HG02798 (cell line): ENCODE data around the gene TRERF1.
A peak's percentile ranks its signal among the peaks of the same experiment; 100 is the strongest.
"Not testable (repeated sequence)": the region's sequence is repeated elsewhere in the genome, so short reads cannot be mapped to it uniquely, and the experiment has no call there.

Source experiments
- ATAC-seq: cut with Tn5 transposase; IDR thresholded peaks from one replicate; pipeline ENCODE4 v1.9.1; 2021; ENCODE audit warnings: mild to moderate bottlenecking; ENCODE audit not compliant: unreplicated experiment, poor library complexity

TRERF1 gene

DNA sequence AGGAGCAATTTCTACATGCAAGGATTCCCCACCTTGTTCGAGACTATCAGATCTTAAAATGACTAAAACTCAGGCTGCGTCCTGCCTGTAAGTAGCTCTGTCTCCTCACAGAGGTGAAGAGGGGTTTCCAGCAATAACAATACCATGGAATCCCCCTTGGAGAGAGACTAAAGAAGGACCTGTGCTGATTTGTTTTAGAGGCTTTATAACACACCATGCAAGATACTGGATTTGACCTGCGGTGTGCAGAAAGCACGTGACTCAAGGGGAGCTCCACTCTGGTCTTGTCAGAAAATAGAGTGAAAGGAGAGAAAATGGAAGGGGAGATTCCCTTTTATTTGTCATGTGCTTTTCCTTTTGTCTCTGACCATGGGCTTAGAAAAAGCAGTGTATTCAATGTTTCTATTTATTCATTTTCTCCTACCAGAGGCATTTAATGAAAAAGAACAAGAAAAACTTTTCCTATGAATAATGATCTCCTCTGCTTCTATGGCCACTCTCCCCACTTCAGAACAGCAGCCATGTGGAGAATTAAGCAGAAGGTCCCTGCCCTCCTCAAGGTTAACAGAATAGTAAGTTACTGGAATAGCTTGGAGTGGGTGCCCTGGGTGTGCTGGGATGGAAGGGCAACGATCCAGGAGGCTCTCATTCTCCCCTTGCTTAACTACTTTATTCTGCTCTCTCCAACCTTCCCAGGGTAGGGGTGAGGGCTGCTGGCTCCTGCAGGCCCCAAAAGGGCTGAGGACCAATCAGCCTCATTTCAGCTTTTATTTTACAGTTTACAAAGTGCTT lies 214.8 kb downstream of the TRERF1 start:
- peak; percentile 43 for ATAC-seq

DNA sequence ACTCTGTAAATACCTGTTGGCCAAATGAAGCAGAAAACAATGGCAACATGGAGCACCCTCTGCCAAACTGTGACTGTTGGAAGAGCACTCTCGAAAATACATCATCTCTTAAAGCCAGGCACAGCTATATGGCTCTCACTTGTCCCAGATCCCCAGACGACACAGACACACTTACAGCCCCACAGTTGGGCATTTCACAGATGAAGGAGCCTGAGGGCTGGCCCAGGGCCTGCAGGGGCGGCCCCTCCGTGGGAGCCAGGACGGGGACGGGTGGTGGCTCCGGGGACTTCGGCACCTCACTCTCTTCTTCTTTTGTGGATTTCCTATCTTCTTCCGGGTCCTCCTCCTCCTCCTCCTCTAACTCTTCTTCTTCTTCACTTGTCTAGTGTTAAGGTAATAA lies 215.7 kb downstream of the TRERF1 start:
- no peak for ATAC-seq

DNA sequence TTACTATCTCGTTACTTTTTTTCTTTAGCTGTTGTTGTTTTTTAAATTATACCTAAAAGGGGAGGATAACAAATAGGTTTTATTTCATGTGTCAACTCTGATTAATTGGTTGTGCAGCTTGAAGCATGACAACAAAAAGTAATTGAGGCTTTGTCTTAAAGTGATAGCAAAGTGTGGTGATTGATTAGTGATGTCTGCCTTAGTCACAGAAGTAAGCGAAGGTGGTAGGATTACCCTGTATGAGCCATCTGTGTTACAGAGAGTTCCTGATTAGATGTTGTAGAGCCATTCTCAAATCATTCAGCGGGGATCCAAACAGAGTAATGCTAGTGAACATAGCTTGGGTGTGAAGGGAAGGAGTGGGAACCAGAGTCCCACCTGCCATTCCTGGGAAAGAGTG lies 219.7 kb downstream of the TRERF1 start:
- ATAC-seq = no peak

DNA sequence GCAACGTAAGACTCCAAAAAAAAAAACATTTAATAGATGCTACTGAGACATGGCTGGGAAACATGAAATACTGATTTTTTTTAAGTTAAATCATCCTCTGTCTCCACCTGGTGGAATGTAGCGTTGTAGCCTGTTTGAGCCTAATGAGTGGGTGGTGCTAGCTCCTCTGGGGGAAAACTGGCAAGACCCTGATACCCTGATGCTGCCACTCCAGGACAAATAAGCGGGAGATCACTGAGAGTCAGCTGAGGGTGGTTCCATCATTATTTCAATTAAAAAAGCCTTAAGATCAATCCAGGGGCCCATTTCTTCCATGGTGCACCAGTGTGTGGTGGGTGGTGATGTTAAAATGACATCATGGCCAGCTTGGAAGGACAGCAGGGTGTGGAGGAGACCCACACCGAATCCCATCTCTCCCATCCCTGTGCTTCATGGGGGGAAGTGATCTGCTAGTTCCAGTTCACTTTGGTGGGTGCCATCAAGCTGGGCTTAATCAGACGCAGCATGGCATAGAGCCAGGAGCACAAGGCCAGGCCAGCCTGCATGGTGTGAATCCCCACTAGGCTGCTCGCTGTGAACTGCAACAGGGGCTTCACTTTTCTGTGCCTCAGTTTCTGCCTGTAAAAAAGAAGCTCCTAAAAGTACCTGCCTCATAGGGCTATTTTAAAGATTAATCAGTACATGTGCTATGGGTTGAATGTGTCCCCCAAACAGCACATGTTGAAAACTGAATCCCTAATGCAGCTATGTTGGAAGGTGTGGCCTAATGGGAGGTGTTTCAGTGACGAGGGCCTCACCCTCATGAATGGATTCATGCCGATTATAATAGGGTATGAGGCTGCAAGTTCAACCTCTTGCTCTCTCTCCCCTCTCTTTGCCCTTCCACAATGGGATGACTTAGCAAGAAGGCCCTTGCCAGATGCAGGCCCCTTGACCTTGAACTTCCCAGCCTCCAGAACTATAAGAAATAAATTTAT lies 221.1 kb downstream of the TRERF1 start:
- no peak for ATAC-seq

DNA sequence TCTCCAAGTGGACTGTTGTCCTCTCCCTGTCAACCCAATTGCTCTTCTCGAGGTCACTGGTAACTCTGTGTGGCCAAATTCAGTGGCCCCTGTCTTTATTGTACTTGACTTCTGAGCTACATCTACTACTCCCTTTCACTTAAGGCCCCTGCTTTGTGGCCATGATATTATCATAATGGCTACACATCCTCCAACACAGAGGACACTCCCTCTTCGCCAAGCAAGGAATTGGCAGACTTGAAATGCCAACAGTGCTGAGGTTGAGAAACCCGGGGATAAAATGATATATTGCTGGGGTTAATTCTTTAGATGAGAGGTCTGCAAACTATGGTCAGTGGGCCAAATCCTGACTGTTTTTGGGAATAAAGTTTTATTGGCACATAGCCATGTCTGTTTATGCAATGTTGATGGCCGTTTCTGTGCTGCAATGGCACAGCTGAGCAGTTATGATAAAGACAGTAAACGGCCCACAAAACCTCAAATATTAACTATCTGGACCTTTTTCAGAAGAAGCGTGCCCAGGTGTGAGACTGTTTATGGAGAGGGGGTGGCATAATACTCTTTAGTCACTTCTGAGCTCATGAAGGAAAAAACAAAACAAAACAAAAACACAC lies 222.1 kb downstream of the TRERF1 start:
- ATAC-seq = no peak

DNA sequence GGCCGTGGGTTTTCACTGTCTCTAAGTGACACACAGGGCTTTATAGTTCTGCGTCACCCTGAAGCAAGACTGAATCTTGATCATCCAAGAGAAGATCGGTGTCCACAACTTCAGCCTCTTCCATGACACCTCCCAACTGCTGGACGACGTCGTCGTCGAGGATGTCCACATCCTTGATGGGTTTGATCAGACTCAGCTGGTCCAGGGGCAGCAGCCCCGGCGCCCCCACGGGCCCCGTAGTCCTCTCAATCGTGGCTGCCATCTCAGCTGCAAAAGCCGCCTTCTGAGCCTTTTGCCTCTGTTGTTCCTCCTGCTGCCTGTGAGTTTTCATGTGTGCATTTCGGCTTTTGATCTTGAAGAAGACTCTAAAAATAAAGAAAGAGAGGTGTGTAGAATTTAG lies 223.4 kb downstream of the TRERF1 start:
- no peak for ATAC-seq

DNA sequence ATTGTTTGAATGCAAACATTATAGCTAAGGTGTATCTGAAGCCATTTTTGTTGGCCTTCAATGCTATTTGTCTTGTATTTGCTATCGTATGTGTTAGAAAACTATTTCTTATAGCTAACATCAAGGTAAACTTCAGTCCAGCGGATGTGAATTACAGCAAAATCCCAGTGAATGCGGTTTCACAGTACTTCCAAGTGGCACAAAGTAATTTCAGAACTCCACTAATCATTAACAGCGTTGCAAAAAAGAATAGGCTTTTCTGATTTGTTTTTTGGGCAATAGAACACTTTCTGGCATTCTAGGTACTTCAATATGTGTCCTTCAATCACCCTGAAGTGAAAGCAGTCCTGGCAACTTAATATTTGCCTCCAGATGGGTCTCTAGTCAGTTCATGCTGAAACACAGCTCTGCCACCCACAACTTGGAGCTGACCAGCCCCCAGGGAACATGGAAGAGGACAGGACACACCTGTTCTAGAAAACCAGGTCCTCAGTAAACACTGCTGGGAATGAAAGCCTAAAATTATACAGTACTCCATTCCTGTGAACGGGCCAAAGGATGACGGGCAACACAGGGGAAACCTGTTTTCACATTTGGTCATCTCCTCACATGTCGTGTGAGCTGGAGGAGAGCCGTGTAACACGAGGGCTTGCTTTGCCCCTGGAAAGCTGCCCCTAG lies 224.4 kb downstream of the TRERF1 start:
- ATAC-seq = no peak

DNA sequence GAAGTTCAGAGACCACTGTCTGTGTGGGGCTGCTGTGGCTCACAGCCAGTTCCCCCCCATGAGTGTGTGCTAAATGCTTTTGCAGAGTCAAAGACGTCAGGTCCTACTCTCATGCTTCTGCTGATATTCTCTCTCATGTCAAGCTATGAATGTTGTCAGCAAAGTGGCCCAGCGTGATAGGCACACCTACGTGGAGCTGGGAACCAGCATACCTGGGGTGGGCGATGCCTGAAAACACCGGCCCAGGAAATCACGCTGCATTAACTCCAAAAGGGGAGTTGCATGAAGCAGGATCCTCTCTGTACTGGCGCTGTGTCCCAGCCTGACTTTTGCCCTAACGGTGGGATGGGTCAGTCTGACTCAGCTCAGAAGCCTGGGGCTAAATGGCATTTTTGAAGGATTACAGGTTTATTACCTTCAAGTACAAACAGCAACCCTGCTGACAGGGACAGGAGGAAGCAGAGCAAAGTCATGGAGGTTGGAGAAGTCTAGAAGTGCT lies 225.0 kb downstream of the TRERF1 start:
- ATAC-seq = no peak

DNA sequence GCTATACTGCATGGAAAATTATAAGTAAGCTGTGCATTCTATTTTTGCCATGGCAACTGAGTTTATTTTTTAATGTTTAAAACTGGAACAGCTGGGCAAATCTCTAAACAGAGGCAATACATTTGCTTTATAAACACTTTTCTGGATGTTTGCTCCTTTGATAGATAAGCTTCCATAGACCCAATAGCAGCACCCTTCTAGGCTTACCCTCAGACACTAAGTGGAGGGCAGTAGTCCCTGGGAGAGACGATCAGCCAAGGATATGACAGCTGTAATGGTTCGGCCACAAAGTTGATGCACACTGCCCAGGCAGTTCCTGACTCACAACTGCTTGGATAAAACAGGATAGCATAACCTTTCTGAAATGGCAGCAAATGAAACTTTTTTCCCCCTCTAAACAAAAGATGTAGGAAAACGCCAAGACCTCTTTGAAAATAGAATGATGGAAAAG lies 225.5 kb downstream of the TRERF1 start:
- ATAC-seq = no peak

DNA sequence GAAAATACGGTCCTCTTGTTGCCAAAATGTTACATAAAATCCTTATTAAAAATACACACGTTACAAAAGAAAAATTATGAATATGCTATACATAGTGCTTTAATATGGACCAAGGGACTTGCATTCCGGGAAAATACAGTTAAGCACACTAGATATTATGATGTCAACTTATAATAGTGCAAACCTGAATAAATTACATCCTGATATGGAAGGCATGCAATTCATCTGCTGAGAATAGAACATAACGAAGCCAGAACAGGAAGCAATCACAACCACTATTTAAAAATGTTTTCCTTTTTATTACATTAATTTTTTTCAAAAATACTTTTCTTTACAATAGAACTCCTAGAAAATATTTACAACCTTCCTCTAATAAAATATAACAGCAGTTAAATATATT lies 226.3 kb downstream of the TRERF1 start:
- no peak for ATAC-seq

DNA sequence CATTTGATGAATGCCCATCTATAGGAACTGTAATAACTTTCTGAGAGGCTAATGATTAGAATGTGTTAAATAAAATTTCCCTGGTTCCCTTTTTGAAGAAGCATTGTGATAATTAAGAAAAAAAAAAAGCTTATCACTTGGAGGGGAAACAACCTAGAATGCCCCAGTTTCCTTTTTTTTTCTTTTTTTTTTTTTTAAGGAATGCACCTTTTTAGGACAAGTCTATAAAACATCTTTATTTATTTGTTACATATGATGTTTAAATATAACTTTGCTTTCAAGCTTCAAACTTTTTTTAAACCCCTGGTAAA lies 226.7 kb downstream of the TRERF1 start:
- ATAC-seq = no peak

DNA sequence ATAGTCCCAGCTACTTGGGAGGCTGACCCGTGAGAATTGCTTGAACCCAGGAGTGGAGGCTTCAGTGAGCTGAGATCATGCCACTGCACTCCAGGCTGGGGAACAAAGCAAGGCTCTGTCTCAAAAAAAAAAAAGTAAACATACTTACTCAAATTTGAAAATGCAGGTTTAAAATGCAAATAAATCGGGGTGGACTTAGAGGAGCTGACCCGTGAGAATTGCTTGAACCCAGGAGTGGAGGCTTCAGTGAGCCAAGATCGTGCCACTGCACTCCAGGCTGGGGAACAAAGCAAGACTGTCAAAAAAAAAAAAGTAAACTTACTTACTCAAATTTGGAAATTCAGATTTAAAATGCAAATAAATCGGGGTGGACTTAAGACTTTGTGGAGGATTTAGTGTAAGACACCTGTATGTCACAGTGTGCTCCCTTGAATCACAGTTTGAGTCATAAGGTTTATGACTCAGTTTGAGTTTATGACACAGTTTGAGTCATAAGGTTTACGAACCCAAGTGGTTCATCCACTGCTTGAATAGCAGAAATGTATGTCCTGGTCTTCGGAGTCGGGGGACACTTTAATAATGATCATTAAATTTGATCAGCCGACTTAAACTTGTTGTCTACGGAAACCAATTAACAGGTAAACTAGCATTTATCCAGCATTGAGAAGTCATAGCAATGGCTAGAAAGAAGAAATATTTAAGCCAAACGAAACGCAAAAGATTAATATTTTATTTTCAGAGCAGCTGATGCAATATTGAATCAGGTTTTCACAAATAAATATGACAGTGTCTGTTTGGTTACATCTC lies 227.3 kb downstream of the TRERF1 start:
- ATAC-seq = peak; percentile 89

DNA sequence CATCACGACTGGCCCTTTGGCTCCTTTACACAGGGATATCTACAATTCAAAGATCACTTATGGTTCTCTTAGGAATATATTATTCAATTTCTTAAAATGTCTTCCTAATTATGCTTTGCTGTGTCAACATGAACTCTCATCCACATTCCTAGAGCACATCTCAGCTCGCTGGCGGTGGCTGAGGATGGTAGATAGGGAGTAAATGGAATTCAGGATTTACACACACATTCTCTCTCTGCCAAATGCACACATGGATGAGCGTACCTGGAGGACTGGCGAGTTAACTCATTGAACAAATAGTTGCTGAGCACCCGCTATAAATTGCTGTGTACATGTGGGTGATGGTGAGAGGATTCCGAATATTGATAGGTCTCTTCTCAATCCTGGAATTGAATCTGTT lies 229.3 kb downstream of the TRERF1 start:
- no peak for ATAC-seq

DNA sequence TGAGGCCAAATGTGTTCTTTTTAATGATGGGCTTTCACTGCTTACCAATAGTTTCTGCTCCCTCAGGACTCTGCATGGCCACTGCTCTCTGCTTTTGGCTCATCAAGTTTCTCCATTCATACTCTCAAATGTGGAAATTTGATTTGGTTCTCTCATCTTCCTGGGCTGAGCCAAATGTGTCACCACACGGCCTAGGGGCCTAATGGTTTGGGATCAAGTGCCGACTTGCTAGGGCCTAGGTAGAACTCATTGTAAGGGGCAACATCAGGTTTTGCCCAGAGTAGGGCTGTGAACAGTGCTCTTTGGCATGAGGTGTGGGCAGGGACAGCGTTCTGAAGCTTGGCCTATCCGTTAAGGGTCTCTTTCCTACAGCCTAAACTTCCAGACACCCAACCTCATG lies 230.2 kb downstream of the TRERF1 start:
- no peak for ATAC-seq

DNA sequence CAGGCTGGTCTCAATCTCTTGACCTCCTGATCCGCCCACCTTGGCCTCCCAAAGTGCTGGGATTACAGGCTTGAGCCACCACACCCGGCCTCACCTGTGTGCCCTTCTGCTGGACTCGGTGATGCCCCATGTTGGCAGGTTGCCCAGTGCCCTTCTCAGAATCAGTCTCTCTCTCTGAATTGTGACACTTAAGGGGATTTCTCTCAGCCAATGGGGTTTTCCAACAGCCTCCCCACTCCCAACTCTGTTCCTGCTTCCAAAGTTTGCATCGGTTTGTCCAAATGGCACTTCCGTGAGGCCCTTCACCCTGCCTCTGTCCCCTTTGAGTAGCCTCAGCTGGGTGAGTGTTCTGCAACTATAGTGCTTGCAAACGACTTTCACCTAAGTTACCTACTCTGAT lies 230.9 kb downstream of the TRERF1 start:
- no peak for ATAC-seq

DNA sequence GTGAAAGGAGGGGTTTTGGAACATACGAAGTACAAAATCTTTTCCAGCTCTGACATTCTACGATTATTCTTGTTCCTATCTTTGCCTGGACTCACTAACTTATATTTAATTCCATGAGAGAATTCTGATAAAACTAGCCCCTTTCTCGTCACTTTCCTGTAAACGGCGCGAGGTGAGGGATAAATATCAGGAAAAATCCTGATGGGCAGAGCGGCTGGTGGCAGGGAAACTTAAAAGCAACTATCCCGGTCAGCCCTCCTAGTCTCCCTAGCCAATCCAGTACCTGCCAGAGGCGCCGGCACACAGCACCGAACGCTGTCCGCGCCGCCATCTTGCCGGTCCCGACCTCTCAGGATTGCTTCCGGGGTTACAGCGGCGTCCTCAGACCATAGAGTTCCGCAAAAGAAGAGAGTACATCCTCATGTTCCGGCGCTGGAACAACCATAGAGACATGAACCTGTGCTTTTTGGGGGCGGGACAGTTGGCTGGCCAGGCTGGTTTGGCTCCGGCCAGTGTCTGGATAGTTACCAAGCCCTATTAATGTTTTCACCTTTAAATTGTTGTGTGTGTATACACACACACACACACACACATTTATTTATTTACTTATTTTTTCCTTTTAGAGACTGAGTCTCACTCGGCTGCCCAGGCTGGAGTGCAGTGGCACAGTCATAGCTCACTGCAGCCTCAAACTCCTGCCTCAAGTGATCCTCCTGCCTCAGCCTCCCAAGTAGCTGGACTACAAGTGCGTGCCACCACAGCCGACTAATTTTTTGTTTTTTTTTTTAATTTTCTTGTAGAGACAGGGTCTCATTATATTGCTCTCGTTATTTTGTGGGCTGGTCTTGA lies 234.0 kb downstream of the TRERF1 start, which contains the start of gene MRPS10:
TSS of gene MRPS10 (minus strand) at position 343 of the 849 bp plus-strand sequence. CDS start at position 331, 12 bp downstream.
- ATAC-seq = peak; percentile 97

DNA sequence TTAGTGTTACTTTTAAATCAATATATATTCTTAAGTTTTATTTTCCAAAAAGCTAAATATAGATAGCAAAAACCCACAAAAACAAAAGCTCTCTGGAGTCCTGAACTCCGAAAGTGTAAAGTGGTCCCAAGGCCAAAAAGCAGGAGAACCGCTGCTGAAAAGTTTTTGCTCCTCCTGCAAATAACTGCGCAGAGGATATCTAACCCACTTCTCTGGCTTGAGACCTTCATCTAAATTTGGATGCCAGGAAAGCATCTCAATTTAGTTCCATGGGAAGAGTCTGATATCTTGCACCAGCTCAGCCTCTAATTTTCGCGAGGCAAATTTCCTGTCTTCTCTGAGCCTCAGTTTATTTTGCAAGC lies 234.6 kb downstream of the TRERF1 start:
- ATAC-seq = no peak

DNA sequence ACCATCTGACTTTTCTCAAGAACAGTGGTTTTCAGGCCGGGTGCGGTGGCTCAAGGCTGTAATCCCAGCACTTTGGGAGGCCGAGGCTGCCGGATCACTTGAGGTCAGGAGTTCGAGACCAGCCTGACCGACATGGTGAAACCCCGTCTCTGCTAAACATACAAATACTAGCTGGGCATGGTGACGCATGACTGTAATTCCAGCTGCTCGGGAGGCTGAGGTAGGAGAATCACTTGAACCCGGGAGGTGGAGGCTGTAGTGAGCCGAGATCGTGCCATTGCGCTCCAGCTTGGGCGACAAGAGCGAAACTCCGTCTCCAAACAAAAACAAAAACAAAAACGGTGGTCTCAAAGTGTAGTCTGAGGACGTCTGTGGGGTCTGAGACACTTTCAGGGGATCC lies 235.2 kb downstream of the TRERF1 start:
- ATAC-seq = not testable (repeated sequence)

DNA sequence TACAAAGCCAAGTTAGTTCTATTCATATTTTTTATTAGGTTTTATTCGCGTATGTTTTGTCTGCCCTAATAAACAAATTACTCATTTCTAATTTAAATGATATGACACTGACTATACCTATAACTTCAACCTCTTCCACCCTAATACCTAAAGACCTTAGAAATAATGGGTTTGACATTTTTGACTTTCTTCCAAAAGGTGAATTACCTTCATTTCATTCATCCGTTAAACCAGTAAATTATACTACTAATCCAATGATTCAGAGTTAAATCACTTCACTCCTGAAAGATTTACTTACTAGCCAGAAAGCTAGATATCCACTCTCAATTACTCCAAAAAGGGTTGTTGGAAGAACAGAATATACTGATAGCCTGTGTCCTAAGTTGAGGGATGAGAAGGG lies 239.3 kb downstream of the TRERF1 start:
- ATAC-seq = no peak
